Sigmoid colon (tissue), 7 donors: Measurements from ENCODE around the gene HNRNPL. TPM values are rescaled to one million over a fixed set of nuclear protein-coding genes. Genes with fewer than 3 reads are reported as not detected.
A peak's percentile ranks its signal among the peaks of the same experiment; 100 is the strongest.

Experiments used
- DNase-seq: peaks from one replicate; pipeline ENCODE4 v3.0.0-alpha.2; 2019
- H3K27ac ChIP-seq, 4 donors: fragments of 200-600 bp; sonication (generic); one replicate each; pipeline ENCODE4 v1.5.1; 2016 to 2019; ENCODE audit warnings: mild to moderate bottlenecking in 1 of 4
- H3K27me3 ChIP-seq, 3 donors: fragments of 200-600 bp; sonication (generic); one replicate each; pipeline ENCODE4 v1.5.1; 2019; ENCODE audit warnings: mild to moderate bottlenecking in 1 of 3
- H3K36me3 ChIP-seq, 4 donors: fragments of 200-600 bp; sonication (generic); one replicate each; pipeline ENCODE4 v1.5.1; 2016 to 2019
- H3K4me1 ChIP-seq, 4 donors: fragments of 200-600 bp; sonication (generic); one replicate each; pipeline ENCODE4 v1.5.1; 2017 to 2019
- H3K4me3 ChIP-seq, 4 donors: fragments of 200-600 bp; sonication (generic); one replicate each; pipeline ENCODE4 v1.5.1; 2017 to 2019; ENCODE audit warnings: mild to moderate bottlenecking in 2 of 4, moderate library complexity in 1 of 4
- H3K9me3 ChIP-seq, 4 donors: fragments of 200-600 bp in 3 of 4; sonication (generic) in 3 of 4; one replicate each; pipeline versions ENCODE4 v1.5.1 to v1.6.1; 2013 to 2019
- EP300 ChIP-seq, 4 donors: sonication (generic); formaldehyde crosslinking; IDR thresholded peaks; one replicate each; pipeline ENCODE4 v1.6.1; 2017; ENCODE audit warnings: antibody characterized with exemption in 4 of 4
- POLR2A ChIP-seq, 2 donors: fragments of 450-650 bp; IDR thresholded peaks; one replicate each; pipeline ENCODE4 v1.6.1; 2016; ENCODE audit warnings: antibody characterized with exemption in 2 of 2, mild to moderate bottlenecking in 2 of 2, moderate library complexity in 2 of 2
- POLR2AphosphoS5 ChIP-seq, 4 donors: sonication (generic); formaldehyde crosslinking; IDR thresholded peaks; one replicate each; pipeline ENCODE4 v1.6.1; 2017; ENCODE audit warnings: antibody characterized with exemption in 4 of 4
- WGBS, 2 donors: extraction: QIAGEN DNeasy Blood & Tissue Kit; methylation state at CpG; one replicate each; pipeline ENCODE4 v1.1.7; 2013; 5-methylcytosine and 5-hydroxymethylcytosine counted together
- intact Hi-C: fragments of 100-400 bp; cut with DNase I; formaldehyde crosslinking; loops from one replicate; pipeline ENCODE4 v1.15.1; 2023
- polyA plus RNA-seq, 3 donors: library from polyadenylated mRNA; stranded (reverse); fragments of 200-250 nt; gene quantifications; one replicate each; pipeline ENCODE4 v1.2.3, GENCODE V29; 2013
- total RNA-seq, 4 donors: library from RNA; depleted of rRNA; stranded (reverse); fragments of >200 nt; gene quantifications; one replicate each; pipeline ENCODE4 v1.1.0, GENCODE V29; 2016
- TF ChIP-seq, protein P1 (sequence below), 4 experiments: fragments of 450-650 bp in 3 of 4; fragments of 200-600 bp in 1 of 4; IDR thresholded peaks; one replicate each; pipeline ENCODE4 v1.5.1; 2016 to 2019; ENCODE audit warnings: antibody characterized with exemption in 4 of 4, mild to moderate bottlenecking in 3 of 4, moderate library complexity in 2 of 4
- donor health status: healthy with polysubstance abuse.
- donor health status: Bipolar disorder and iron deficiency.
- donor health status: healthy.

HNRNPL gene
- total and polyA plus RNA-seq, 7 donors: 115 to 206 (median 160) TPM

DNA sequence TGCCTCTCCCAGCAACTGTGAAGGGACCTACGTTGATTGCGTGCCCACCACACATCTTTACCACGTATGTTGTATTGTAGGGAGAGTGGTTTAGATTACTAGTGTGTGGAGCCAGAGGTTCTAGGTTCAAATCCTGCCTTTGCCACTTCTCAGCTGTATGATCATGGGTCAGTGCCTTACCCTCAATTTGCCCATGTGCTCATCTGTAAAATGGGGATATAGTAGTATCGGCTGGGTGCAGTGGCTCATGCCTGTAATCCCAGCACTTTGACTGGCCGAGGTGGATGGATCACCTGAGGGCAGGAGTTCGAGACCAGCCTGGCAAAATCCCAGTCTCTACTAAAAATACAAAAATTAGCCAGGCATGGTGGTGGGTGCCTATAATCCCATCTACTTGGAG lies 36.5 kb downstream of the HNRNPL start:
- H3K4me3 ChIP-seq: no peak overlapping the region
- intact Hi-C loops: no loop called here
- H3K36me3 ChIP-seq: peaks cover 26 to 37% (median 29%) of the 10 kb centered on the region in 4 donors
- no peaks in the 10 kb centered on the region for H3K4me1 ChIP-seq
- H3K27ac ChIP-seq: peak overlapping the region in 1 of 4 donors; percentile 18
- no peak for TF ChIP-seq POLR2AphosphoS5 (IDR thresholded peaks at IDR 0.05)
- TF ChIP-seq EP300 (IDR thresholded peaks at IDR 0.05): no peak
- no peak for TF ChIP-seq POLR2A (IDR thresholded peaks at IDR 0.05)
- TF ChIP-seq, protein P1, sequence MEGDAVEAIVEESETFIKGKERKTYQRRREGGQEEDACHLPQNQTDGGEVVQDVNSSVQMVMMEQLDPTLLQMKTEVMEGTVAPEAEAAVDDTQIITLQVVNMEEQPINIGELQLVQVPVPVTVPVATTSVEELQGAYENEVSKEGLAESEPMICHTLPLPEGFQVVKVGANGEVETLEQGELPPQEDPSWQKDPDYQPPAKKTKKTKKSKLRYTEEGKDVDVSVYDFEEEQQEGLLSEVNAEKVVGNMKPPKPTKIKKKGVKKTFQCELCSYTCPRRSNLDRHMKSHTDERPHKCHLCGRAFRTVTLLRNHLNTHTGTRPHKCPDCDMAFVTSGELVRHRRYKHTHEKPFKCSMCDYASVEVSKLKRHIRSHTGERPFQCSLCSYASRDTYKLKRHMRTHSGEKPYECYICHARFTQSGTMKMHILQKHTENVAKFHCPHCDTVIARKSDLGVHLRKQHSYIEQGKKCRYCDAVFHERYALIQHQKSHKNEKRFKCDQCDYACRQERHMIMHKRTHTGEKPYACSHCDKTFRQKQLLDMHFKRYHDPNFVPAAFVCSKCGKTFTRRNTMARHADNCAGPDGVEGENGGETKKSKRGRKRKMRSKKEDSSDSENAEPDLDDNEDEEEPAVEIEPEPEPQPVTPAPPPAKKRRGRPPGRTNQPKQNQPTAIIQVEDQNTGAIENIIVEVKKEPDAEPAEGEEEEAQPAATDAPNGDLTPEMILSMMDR (IDR thresholded peaks at IDR 0.05): no peak
- WGBS, 2 donors: 21 to 77% methylated on average over 6 of the region's 6 CpGs
- H3K27me3 ChIP-seq: no peaks in the 10 kb centered on the region
- H3K9me3 ChIP-seq: no peaks in the 10 kb centered on the region
- DNase-seq: no peak

GRCh38 chr19:38812841-38813320 lies 36.9 kb downstream of the HNRNPL start, which contains the start of gene LGALS4:
LGALS4 (minus strand) TSS chr19:38812945; CDS start chr19:38812886, 59 bp downstream.
- no peak for DNase-seq
- no peaks in the 10 kb centered on the region for H3K27me3 ChIP-seq
- no peaks in the 10 kb centered on the region for H3K9me3 ChIP-seq
- TF ChIP-seq POLR2A (IDR thresholded peaks at IDR 0.05) (peak in 1 of 2 donors; percentile 74), EP300 (IDR thresholded peaks at IDR 0.05) (no peak), POLR2AphosphoS5 (IDR thresholded peaks at IDR 0.05) (peak in 1 of 4 donors; percentile 72)
- TF ChIP-seq, protein P1 (IDR thresholded peaks at IDR 0.05): no peak
- intact Hi-C loops: no loop called here
- peaks cover 22 to 32% (median 28%) of the 10 kb centered on the region in 4 donors for H3K36me3 ChIP-seq
- peak within 1 kb of the TSS in 1 of 4 donors; percentile 18 for H3K4me3 ChIP-seq
- WGBS, 2 donors: 17 to 63% methylated on average over 15 of the region's 15 CpGs
- H3K27ac ChIP-seq: peak within 1 kb of the TSS in 1 of 4 donors; percentile 18
- H3K4me1 ChIP-seq: no peaks in the 10 kb centered on the region

- Histone ChIP-seq H3K4me3 (peak overlapping the region in 1 of 4 donors; percentile 18), H3K9me3 (no peaks in the 10 kb centered on the region), H3K36me3 (peaks cover 16 to 26% (median 23%) of the 10 kb centered on the region in 4 donors), H3K27ac (peak overlapping the region in 1 of 4 donors; percentile 7), H3K4me1 (no peaks in the 10 kb centered on the region), H3K27me3 (no peaks in the 10 kb centered on the region)
- WGBS, 2 donors: 13 to 59% methylated on average over 18 of the region's 18 CpGs
- DNase-seq: no peak
- intact Hi-C loops: no loop called here
- TF ChIP-seq EP300 (IDR thresholded peaks at IDR 0.05): no peak
- TF ChIP-seq POLR2A (IDR thresholded peaks at IDR 0.05): no peak
- TF ChIP-seq, protein P1 (IDR thresholded peaks at IDR 0.05): no peak
- TF ChIP-seq POLR2AphosphoS5 (IDR thresholded peaks at IDR 0.05): no peak
These were observed 37.6 kb downstream of the HNRNPL start for GRCh38 chr19:38812009-38812840.

GRCh38 chr19:38809592-38810252 lies 40.1 kb downstream of the HNRNPL start:
- H3K27me3 ChIP-seq: no peaks in the 10 kb centered on the region
- intact Hi-C loops: no loop called here
- no peaks in the 10 kb centered on the region for H3K9me3 ChIP-seq
- H3K27ac ChIP-seq: no peak overlapping the region
- TF ChIP-seq POLR2AphosphoS5 (IDR thresholded peaks at IDR 0.05): no peak
- TF ChIP-seq POLR2A (IDR thresholded peaks at IDR 0.05): no peak
- TF ChIP-seq EP300 (IDR thresholded peaks at IDR 0.05): no peak
- TF ChIP-seq, protein P1 (IDR thresholded peaks at IDR 0.05): no peak
- DNase-seq: peak; percentile 46
- no peak overlapping the region for H3K4me3 ChIP-seq
- H3K36me3 ChIP-seq: peaks cover 0 to under 1% (median under 1%) of the 10 kb centered on the region in 4 donors
- WGBS, 2 donors: 85 to 95% methylated on average over 8 of the region's 8 CpGs
- H3K4me1 ChIP-seq: no peaks in the 10 kb centered on the region
